MM.1S (cell line): ENCODE measurements around the gene TNP2.

ENCODE experiments used
- CTCF ChIP-seq: fragments of 300-600 bp; sonication (generic); IDR thresholded peaks from 2 replicates; pipeline ENCODE4 v1.5.1; 2016; ENCODE audit warnings: antibody characterized with exemption, low read length, mixed read lengths
- EZH2 ChIP-seq: fragments of 300-600 bp; sonication (generic); optimal IDR thresholded peaks from 2 replicates; pipeline ENCODE3; 2017; ENCODE audit warnings: low read depth, mild to moderate bottlenecking, antibody characterized with exemption, low read length, mixed read lengths
- EZH2phosphoT487 ChIP-seq: fragments of 300-600 bp; sonication (generic); IDR thresholded peaks from 2 replicates; pipeline ENCODE4 v1.6.1; 2018; ENCODE audit warnings: antibody characterized with exemption, low read length

GRCh38 chr16:11314309-11314894 is 45.3 kb upstream of the TNP2 start:
- TF ChIP-seq CTCF (no peak), EZH2phosphoT487 (no peak), EZH2 (no peak)
